ENCODE results near the gene ZNF205.

DNA sequence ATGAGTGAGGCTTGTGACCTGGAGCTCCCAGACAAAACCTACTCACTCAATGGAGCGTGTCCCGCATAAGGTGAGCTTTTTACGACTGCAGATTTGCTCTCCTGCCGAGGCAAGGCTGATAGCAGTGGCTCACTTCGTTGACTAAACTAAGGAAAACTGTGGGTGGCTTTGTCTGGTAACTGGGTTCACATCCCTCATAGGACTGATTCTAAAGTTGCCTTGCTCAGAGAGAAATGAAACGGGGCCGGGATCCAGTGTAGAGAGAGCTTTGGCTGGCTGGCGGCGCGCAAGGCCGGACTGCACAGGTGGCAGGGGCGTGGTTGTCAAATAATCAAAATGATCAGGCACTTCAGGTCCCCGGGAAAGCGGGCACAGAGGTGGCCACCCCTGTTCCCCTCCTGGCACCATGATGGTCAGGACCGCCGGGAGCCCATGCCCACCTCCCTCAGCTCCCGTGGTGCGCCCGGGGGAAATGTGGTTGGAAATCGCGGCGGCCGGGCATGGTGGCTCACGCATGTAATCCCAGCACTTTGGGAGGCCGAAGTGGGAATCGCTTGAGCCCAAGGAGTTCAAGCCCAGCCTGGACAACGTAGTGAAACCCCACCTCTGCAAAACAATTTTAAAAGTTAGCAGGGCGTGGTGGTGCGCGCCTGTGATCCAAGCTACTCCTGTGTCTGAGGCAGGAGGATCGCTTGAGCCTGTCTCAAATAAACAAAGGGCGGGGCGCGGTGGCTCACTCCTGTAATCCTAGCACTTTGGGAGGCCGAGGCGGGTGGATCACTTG is 49.0 kb downstream of the ZNF205 start:
- TF ChIP-seq CTCF (IDR thresholded peaks at IDR 0.05; ENCODE audit: low read length) = no peak
- no peak for TF ChIP-seq EZH2 (IDR thresholded peaks at IDR 0.05; ENCODE audit: borderline replicate concordance, low read length)
